HepG2 (cell line): ENCODE data around the gene PDE3B. TPM values are rescaled to one million over a fixed set of nuclear protein-coding genes. Genes with fewer than 3 reads are reported as not detected.

Experiments used
- ARNTL ChIP-seq: sonication (generic); formaldehyde crosslinking; IDR thresholded peaks from 2 replicates; pipeline ENCODE4 v1.4.0; 2020; ENCODE audit warnings: mild to moderate bottlenecking, missing genetic modification reagents
- E2F2 ChIP-seq: sonication (generic); formaldehyde crosslinking; IDR thresholded peaks from 2 replicates; pipeline ENCODE4 v1.4.0; 2020; ENCODE audit warnings: missing genetic modification reagents, borderline replicate concordance
- EP300 ChIP-seq, 3 experiments: sonication (generic) in 1 of 3; formaldehyde crosslinking in 1 of 3; IDR thresholded peaks; 2 replicates each; pipeline versions ENCODE4 v1.5.1 to v1.6.1; 2011 to 2020; ENCODE audit warnings: low read depth in 2 of 3, low read length in 2 of 3, borderline replicate concordance in 1 of 3, improper control_type of control experiment in 1 of 3, mild to moderate bottlenecking in 1 of 3, missing genetic modification reagents in 1 of 3, moderate library complexity in 1 of 3
- FIP1L1 ChIP-seq: fragments of 200-400 bp; formaldehyde crosslinking; IDR thresholded peaks from 2 replicates; pipeline ENCODE4 v1.6.1; 2018; ENCODE audit warnings: low read depth, mild to moderate bottlenecking, low read length, moderate library complexity, borderline replicate concordance; ENCODE audit not compliant: insufficient read depth
- FOXP1 ChIP-seq, 2 experiments: fragments of 450-650 bp in 1 of 2; IDR thresholded peaks; 2 replicates each; pipeline ENCODE4 v1.6.1; 2017 to 2018; ENCODE audit warnings: antibody characterized with exemption in 1 of 2
- HNRNPK ChIP-seq: fragments of 200-400 bp; formaldehyde crosslinking; IDR thresholded peaks from 2 replicates; pipeline ENCODE4 v1.6.1; 2018; ENCODE audit warnings: low read length, low read depth, moderate library complexity, mild to moderate bottlenecking; ENCODE audit not compliant: poor library complexity, severe bottlenecking
- JUN ChIP-seq: sonication (generic); formaldehyde crosslinking; IDR thresholded peaks from 2 replicates; pipeline ENCODE4 v1.4.0; 2020; ENCODE audit warnings: mild to moderate bottlenecking, missing genetic modification reagents
- NCOA2 ChIP-seq: sonication (generic); formaldehyde crosslinking; IDR thresholded peaks from 2 replicates; pipeline ENCODE4 v1.8.0; 2022; ENCODE audit warnings: inconsistent platforms
- POLR2AphosphoS5 ChIP-seq: IDR thresholded peaks from 2 replicates; pipeline ENCODE4 v1.6.1; 2012; ENCODE audit warnings: low read depth, low read length
- PPARG ChIP-seq: conservative IDR thresholded peaks from 2 replicates; pipeline ENCODE4 v1.6.1; 2016; ENCODE audit warnings: missing biosample characterization, missing genetic modification reagents
- RFXAP ChIP-seq: sonication (generic); formaldehyde crosslinking; IDR thresholded peaks from 2 replicates; pipeline ENCODE4 v1.4.0; 2020; ENCODE audit warnings: missing genetic modification reagents, borderline replicate concordance
- SNAPC5 ChIP-seq: sonication (generic); formaldehyde crosslinking; IDR thresholded peaks from 2 replicates; pipeline ENCODE4 v1.8.1; 2023; ENCODE audit warnings: mild to moderate bottlenecking, missing genetic modification reagents, borderline replicate concordance
- SRSF1 ChIP-seq: fragments of 200-400 bp; formaldehyde crosslinking; optimal IDR thresholded peaks from 2 replicates; pipeline ENCODE3; 2017; ENCODE audit warnings: mild to moderate bottlenecking, low read depth, low read length, moderate library complexity
- TP53 ChIP-seq: sonication (generic); formaldehyde crosslinking; conservative IDR thresholded peaks from 2 replicates; pipeline ENCODE4 v1.4.0; 2020; ENCODE audit warnings: missing genetic modification reagents
- WIZ ChIP-seq: sonication (generic); formaldehyde crosslinking; IDR thresholded peaks from 2 replicates; pipeline ENCODE4 v1.5.1; 2020; ENCODE audit warnings: mild to moderate bottlenecking, missing genetic modification reagents
- ZBTB34 ChIP-seq: sonication (generic); formaldehyde crosslinking; IDR thresholded peaks from 2 replicates; pipeline ENCODE4 v1.8.0; 2022; ENCODE audit warnings: mild to moderate bottlenecking, missing genetic modification reagents
- ZNF124 ChIP-seq: sonication (generic); formaldehyde crosslinking; IDR thresholded peaks from 2 replicates; pipeline ENCODE4 v1.4.0; 2020; ENCODE audit warnings: missing genetic modification reagents
- ZNF362 ChIP-seq: sonication (generic); formaldehyde crosslinking; IDR thresholded peaks from 2 replicates; pipeline ENCODE4 v1.4.0; 2020; ENCODE audit warnings: missing genetic modification reagents, mild to moderate bottlenecking, borderline replicate concordance
- ZNF451 ChIP-seq: sonication (generic); formaldehyde crosslinking; IDR thresholded peaks from 2 replicates; pipeline ENCODE4 v1.5.0; 2020; ENCODE audit warnings: mild to moderate bottlenecking, missing genetic modification reagents
- ZNF510 ChIP-seq: sonication (generic); formaldehyde crosslinking; IDR thresholded peaks from 2 replicates; pipeline ENCODE4 v1.4.0; 2020; ENCODE audit warnings: low read depth, mild to moderate bottlenecking, missing genetic modification reagents
- ZNF556 ChIP-seq: sonication (generic); formaldehyde crosslinking; IDR thresholded peaks from 2 replicates; pipeline ENCODE4 v1.4.0; 2020; ENCODE audit warnings: mild to moderate bottlenecking, missing genetic modification reagents, borderline replicate concordance
- ZNF563 ChIP-seq: sonication (generic); formaldehyde crosslinking; IDR thresholded peaks from 2 replicates; pipeline ENCODE4 v1.8.0; 2022; ENCODE audit warnings: mild to moderate bottlenecking, moderate library complexity, missing genetic modification reagents
- ZNF615 ChIP-seq: sonication (generic); formaldehyde crosslinking; IDR thresholded peaks from 2 replicates; pipeline ENCODE4 v1.5.0; 2020; ENCODE audit warnings: mild to moderate bottlenecking, missing genetic modification reagents, borderline replicate concordance
- ZNF75D ChIP-seq: sonication (generic); formaldehyde crosslinking; IDR thresholded peaks from 2 replicates; pipeline ENCODE4 v1.8.1; 2023; ENCODE audit warnings: missing genetic modification reagents, mild to moderate bottlenecking, borderline replicate concordance
- ZZZ3 ChIP-seq: sonication (generic); formaldehyde crosslinking; IDR thresholded peaks from 2 replicates; pipeline ENCODE4 v1.4.0; 2020; ENCODE audit warnings: missing genetic modification reagents, mild to moderate bottlenecking, borderline replicate concordance
- polyA plus RNA-seq, 8 experiments: library from polyadenylated mRNA; depleted of rRNA in 3 of 8; stranded (reverse) in 7 of 8; unstranded in 1 of 8; fragments of >200 nt; fragmentation: Illumina TruSeq in 4 of 8; extraction: Trizol in 4 of 8; gene quantifications; 2 replicates each; pipeline versions ENCODE4 v1.2.1 to v1.2.3, GENCODE V29; 2011 to 2016; ENCODE audit warnings: low read depth in 4 of 8, missing spikeins in 1 of 8, mixed read lengths in 1 of 8; ENCODE audit not compliant: insufficient read depth in 1 of 8
- total RNA-seq, 5 experiments: library from RNA; depleted of rRNA; stranded (reverse); fragments of >200 nt; fragmentation: Illumina TruSeq; extraction: Trizol; gene quantifications; 2 replicates each; pipeline ENCODE4 v1.2.3, GENCODE V29; 2016; ENCODE audit warnings: low read depth in 1 of 5

Gene PDE3B
- total and polyA plus RNA-seq, 2 of the 13 experiments (the other 11 are each of a cell fraction or from before 2014, with no cell fraction given): 14.1 to 26.5 TPM

- 0 out of 2 replicates have a peak, but pooled peaks have one; percentile 24 for TF ChIP-seq SNAPC5 (CRISPR knock-in tag)
- TF ChIP-seq ZNF75D (CRISPR knock-in tag): no peak
- TF ChIP-seq FIP1L1: no peak
- TF ChIP-seq ZNF362 (CRISPR knock-in tag): no peak
- no peak for TF ChIP-seq WIZ (CRISPR knock-in tag)
- TF ChIP-seq NCOA2 (CRISPR knock-in tag): peak; percentile 74
- TF ChIP-seq ZBTB34: no peak
- TF ChIP-seq TP53 (CRISPR knock-in tag): no peak
- TF ChIP-seq ZNF451: no peak
- TF ChIP-seq ZNF556 (CRISPR knock-in tag): peak; percentile 58; the same call in 1 of the 2 replicates
- no peak for TF ChIP-seq ZZZ3 (CRISPR knock-in tag)
- TF ChIP-seq PPARG: peak; percentile 40; the same call in 1 of the 2 replicates
- TF ChIP-seq HNRNPK: no peak
- peak in 1 of 2 experiments; percentile 80; a peak in 2 of 4 replicates for TF ChIP-seq EP300 (IDR thresholded peaks at IDR 0.05; ENCODE audit: low read depth in 2 of 2, low read length in 2 of 2)
- TF ChIP-seq EP300 (CRISPR knock-in tag; IDR thresholded peaks at IDR 0.05; ENCODE audit: borderline replicate concordance): no peak
- no peak for TF ChIP-seq ZNF124 (CRISPR knock-in tag)
- TF ChIP-seq ZNF510 (CRISPR knock-in tag): no peak
- TF ChIP-seq POLR2AphosphoS5: no peak
- TF ChIP-seq JUN (CRISPR knock-in tag): no peak
- TF ChIP-seq RFXAP (CRISPR knock-in tag): no peak
- TF ChIP-seq ZNF563: no peak
- TF ChIP-seq FOXP1 (IDR thresholded peaks at IDR 0.05): no peak
- TF ChIP-seq FOXP1 (CRISPR knock-in tag; IDR thresholded peaks at IDR 0.05): peak; percentile 78
- no peak for TF ChIP-seq ZNF615 (CRISPR knock-in tag)
- no peak for TF ChIP-seq ARNTL (CRISPR knock-in tag)
- TF ChIP-seq E2F2: no peak
- no peak for TF ChIP-seq SRSF1
Observed at GRCh38 chr11:14619603-14620531, 23.7 kb upstream of the PDE3B start (continued).
